ENCODE measurements around the gene PLCB3. TPM values are rescaled to one million over a fixed set of nuclear protein-coding genes. Genes with fewer than 3 reads are reported as not detected.

The PLCB3 gene
- total and polyA plus RNA-seq, 2 of the 13 experiments (the other 11 are each of a cell fraction or from before 2014, with no cell fraction given) = 7.5 to 13.8 TPM

GRCh38 chr11:64230171-64230984 is 21.0 kb upstream of the PLCB3 start, which contains the start of gene DNAJC4 (continued):
- no peak; the same call in 1 of the 2 replicates for TF ChIP-seq ZFP37 (CRISPR knock-in tag; IDR thresholded peaks at IDR 0.05; ENCODE audit: borderline replicate concordance)
- no peak for TF ChIP-seq TCF7L2 (IDR thresholded peaks at IDR 0.05; ENCODE audit: low read depth, low read length)
- peak; percentile 24; the same call in 1 of the 2 replicates for TF ChIP-seq ZNF574 (CRISPR knock-in tag; IDR thresholded peaks at IDR 0.05)
- 0 out of 2 replicates have a peak, but pooled peaks have one; percentile 24 for TF ChIP-seq ZNF292 (CRISPR knock-in tag; IDR thresholded peaks at IDR 0.05; ENCODE audit: borderline replicate concordance, low read depth)
- no peak for TF ChIP-seq JDP2 (CRISPR knock-in tag; IDR thresholded peaks at IDR 0.05; ENCODE audit: borderline replicate concordance)
- TF ChIP-seq, protein P1, sequence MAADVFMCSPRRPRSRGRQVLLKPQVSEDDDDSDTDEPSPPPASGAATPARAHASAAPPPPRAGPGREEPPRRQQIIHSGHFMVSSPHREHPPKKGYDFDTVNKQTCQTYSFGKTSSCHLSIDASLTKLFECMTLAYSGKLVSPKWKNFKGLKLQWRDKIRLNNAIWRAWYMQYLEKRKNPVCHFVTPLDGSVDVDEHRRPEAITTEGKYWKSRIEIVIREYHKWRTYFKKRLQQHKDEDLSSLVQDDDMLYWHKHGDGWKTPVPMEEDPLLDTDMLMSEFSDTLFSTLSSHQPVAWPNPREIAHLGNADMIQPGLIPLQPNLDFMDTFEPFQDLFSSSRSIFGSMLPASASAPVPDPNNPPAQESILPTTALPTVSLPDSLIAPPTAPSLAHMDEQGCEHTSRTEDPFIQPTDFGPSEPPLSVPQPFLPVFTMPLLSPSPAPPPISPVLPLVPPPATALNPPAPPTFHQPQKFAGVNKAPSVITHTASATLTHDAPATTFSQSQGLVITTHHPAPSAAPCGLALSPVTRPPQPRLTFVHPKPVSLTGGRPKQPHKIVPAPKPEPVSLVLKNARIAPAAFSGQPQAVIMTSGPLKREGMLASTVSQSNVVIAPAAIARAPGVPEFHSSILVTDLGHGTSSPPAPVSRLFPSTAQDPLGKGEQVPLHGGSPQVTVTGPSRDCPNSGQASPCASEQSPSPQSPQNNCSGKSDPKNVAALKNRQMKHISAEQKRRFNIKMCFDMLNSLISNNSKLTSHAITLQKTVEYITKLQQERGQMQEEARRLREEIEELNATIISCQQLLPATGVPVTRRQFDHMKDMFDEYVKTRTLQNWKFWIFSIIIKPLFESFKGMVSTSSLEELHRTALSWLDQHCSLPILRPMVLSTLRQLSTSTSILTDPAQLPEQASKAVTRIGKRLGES (CRISPR knock-in tag; IDR thresholded peaks at IDR 0.05; ENCODE audit: borderline replicate concordance) = no peak
- no peak for TF ChIP-seq KDM1A (CRISPR knock-in tag; IDR thresholded peaks at IDR 0.05)
- peak; percentile 64; the same call in 1 of the 2 replicates for TF ChIP-seq ZNF749 (CRISPR knock-in tag; IDR thresholded peaks at IDR 0.05; ENCODE audit: borderline replicate concordance)
- TF ChIP-seq ZNF546 (CRISPR knock-in tag; conservative IDR thresholded peaks at IDR 0.05) = no peak
- TF ChIP-seq KLF9 (CRISPR knock-in tag; IDR thresholded peaks at IDR 0.05; ENCODE audit: low read depth) = 0 out of 2 replicates have a peak, but pooled peaks have one; percentile 10
- TF ChIP-seq ZNF816 (CRISPR knock-in tag; IDR thresholded peaks at IDR 0.05; ENCODE audit: borderline replicate concordance) = no peak
- no peak for TF ChIP-seq ZSCAN21 (CRISPR knock-in tag; IDR thresholded peaks at IDR 0.05; ENCODE audit: borderline replicate concordance)
- no peak for TF ChIP-seq ZNF569 (CRISPR knock-in tag; IDR thresholded peaks at IDR 0.05; ENCODE audit: borderline replicate concordance)
- TF ChIP-seq, protein P2, sequence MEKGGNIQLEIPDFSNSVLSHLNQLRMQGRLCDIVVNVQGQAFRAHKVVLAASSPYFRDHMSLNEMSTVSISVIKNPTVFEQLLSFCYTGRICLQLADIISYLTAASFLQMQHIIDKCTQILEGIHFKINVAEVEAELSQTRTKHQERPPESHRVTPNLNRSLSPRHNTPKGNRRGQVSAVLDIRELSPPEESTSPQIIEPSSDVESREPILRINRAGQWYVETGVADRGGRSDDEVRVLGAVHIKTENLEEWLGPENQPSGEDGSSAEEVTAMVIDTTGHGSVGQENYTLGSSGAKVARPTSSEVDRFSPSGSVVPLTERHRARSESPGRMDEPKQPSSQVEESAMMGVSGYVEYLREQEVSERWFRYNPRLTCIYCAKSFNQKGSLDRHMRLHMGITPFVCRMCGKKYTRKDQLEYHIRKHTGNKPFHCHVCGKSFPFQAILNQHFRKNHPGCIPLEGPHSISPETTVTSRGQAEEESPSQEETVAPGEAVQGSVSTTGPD (CRISPR knock-in tag; IDR thresholded peaks at IDR 0.05) = no peak
- TF ChIP-seq, protein P3, sequence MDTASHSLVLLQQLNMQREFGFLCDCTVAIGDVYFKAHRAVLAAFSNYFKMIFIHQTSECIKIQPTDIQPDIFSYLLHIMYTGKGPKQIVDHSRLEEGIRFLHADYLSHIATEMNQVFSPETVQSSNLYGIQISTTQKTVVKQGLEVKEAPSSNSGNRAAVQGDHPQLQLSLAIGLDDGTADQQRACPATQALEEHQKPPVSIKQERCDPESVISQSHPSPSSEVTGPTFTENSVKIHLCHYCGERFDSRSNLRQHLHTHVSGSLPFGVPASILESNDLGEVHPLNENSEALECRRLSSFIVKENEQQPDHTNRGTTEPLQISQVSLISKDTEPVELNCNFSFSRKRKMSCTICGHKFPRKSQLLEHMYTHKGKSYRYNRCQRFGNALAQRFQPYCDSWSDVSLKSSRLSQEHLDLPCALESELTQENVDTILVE (CRISPR knock-in tag; IDR thresholded peaks at IDR 0.05) = no peak
- TF ChIP-seq GPN1 (CRISPR knock-in tag; IDR thresholded peaks at IDR 0.05; ENCODE audit: borderline replicate concordance) = no peak
- TF ChIP-seq CBX5 (CRISPR knock-in tag; IDR thresholded peaks at IDR 0.05; ENCODE audit: borderline replicate concordance) = no peak
- TF ChIP-seq SMYD3 (CRISPR knock-in tag; IDR thresholded peaks at IDR 0.05) = peak; percentile 60; the same call in 1 of the 2 replicates
- no peak for TF ChIP-seq ZNF549 (CRISPR knock-in tag; IDR thresholded peaks at IDR 0.05)
